ENCODE measurements around the gene NSD2.

GRCh38 chr4:1898007-1898406, 26.8 kb downstream of the NSD2 start:
- TF ChIP-seq CTCF (conservative IDR thresholded peaks at IDR 0.05; ENCODE audit: low read depth, low read length) (no peak), EZH2phosphoT487 (IDR thresholded peaks at IDR 0.05; ENCODE audit: borderline replicate concordance, low read length) (no peak), EZH2 (IDR thresholded peaks at IDR 0.05; ENCODE audit: low read length, unreplicated experiment) (no peak)
